HG03135 (cell line): Measurements from ENCODE around the gene LIN28A.

Source experiments
- ATAC-seq: cut with Tn5 transposase; IDR thresholded peaks from one replicate; pipeline ENCODE4 v1.9.1; 2021; ENCODE audit warnings: mild to moderate bottlenecking, moderate library complexity; ENCODE audit not compliant: unreplicated experiment

The LIN28A gene

GRCh38 chr1:26387447-26387846 is 23.2 kb upstream of the LIN28A start:
- no peak for ATAC-seq

GRCh38 chr1:26388791-26389445 is 21.7 kb upstream of the LIN28A start:
- ATAC-seq = no peak

- no peak for ATAC-seq
These were observed 20.9 kb upstream of the LIN28A start for GRCh38 chr1:26389604-26390247.

- no peak for ATAC-seq
These were observed 19.2 kb upstream of the LIN28A start for GRCh38 chr1:26391450-26391849.

- ATAC-seq = no peak
These were observed 14.9 kb upstream of the LIN28A start for GRCh38 chr1:26395754-26396153.

GRCh38 chr1:26399034-26399433 is 11.6 kb upstream of the LIN28A start:
- no peak for ATAC-seq

GRCh38 chr1:26401891-26402290 is 8.7 kb upstream of the LIN28A start:
- ATAC-seq = no peak

- ATAC-seq = no peak
These were observed 7.0 kb upstream of the LIN28A start for GRCh38 chr1:26403656-26404055.

- no peak for ATAC-seq
These were observed 6.0 kb upstream of the LIN28A start for GRCh38 chr1:26404641-26405040.

GRCh38 chr1:26405281-26405915 is 5.2 kb upstream of the LIN28A start:
- ATAC-seq = no peak

GRCh38 chr1:26408604-26409003 is 2.0 kb upstream of the LIN28A start:
- no peak for ATAC-seq

- no peak for ATAC-seq
These were observed 1.3 kb upstream of the LIN28A start for GRCh38 chr1:26409191-26409807.

GRCh38 chr1:26411624-26412074 is 1.0 kb downstream of the LIN28A start:
- ATAC-seq = no peak

GRCh38 chr1:26412180-26412840 is 1.7 kb downstream of the LIN28A start:
- no peak for ATAC-seq

GRCh38 chr1:26413031-26413430 is 2.4 kb downstream of the LIN28A start:
- no peak for ATAC-seq

- ATAC-seq = no peak
These were observed 6.6 kb downstream of the LIN28A start for GRCh38 chr1:26417111-26417759.

GRCh38 chr1:26418865-26419349 is 8.3 kb downstream of the LIN28A start:
- no peak for ATAC-seq

- no peak for ATAC-seq
These were observed 8.9 kb downstream of the LIN28A start for GRCh38 chr1:26419494-26419893.

GRCh38 chr1:26429721-26430120 is 19.1 kb downstream of the LIN28A start:
- no peak for ATAC-seq

GRCh38 chr1:26431979-26432695 is 21.5 kb downstream of the LIN28A start, which contains the start of gene DHDDS:
Gene DHDDS (plus strand): TSS chr1:26432321. CDS start chr1:26432946, 625 bp downstream.
- ATAC-seq = peak; percentile 88
